ENCODE data around the gene ASAP2.

Gene ASAP2

GRCh38 chr2:9430316-9431293 is 224.0 kb downstream of the ASAP2 start:
- in situ Hi-C loops (cut with HindIII; ENCODE audit: low pct_ligation_motif_present, low sequenced_read_pairs): no loop called here
- DNase-seq: no peak
- H3K27ac ChIP-seq: peak overlapping the region; percentile 47
- TF ChIP-seq CTCF (IDR thresholded peaks at IDR 0.05; ENCODE audit: low read depth, low read length, missing control alignments): no peak
- H3K36me3 ChIP-seq (replicated peaks): peaks cover 15% of the 10 kb centered on the region
- no peaks in the 10 kb centered on the region for H3K27me3 ChIP-seq (replicated peaks)
- H3K4me3 ChIP-seq (ENCODE audit: low read depth, low read length): no peak overlapping the region

GRCh38 chr2:9434489-9434888 is 227.9 kb downstream of the ASAP2 start:
- in situ Hi-C loops (cut with HindIII; ENCODE audit: low pct_ligation_motif_present, low sequenced_read_pairs): no loop called here
- H3K27ac ChIP-seq: no peak overlapping the region
- DNase-seq: peak; percentile 75
- no peaks in the 10 kb centered on the region for H3K27me3 ChIP-seq (replicated peaks)
- no peak for TF ChIP-seq CTCF (IDR thresholded peaks at IDR 0.05; ENCODE audit: low read depth, low read length, missing control alignments)
- peaks cover 28% of the 10 kb centered on the region for H3K36me3 ChIP-seq (replicated peaks)
- no peak overlapping the region for H3K4me3 ChIP-seq (ENCODE audit: low read depth, low read length)

GRCh38 chr2:9439536-9439935 is 232.9 kb downstream of the ASAP2 start:
- H3K36me3 ChIP-seq (replicated peaks): peaks cover 36% of the 10 kb centered on the region
- peak overlapping the region; percentile 54 for H3K27ac ChIP-seq
- no peaks in the 10 kb centered on the region for H3K27me3 ChIP-seq (replicated peaks)
- TF ChIP-seq CTCF (IDR thresholded peaks at IDR 0.05; ENCODE audit: low read depth, low read length, missing control alignments): no peak
- DNase-seq: no peak
- H3K4me3 ChIP-seq (ENCODE audit: low read depth, low read length): no peak overlapping the region
- in situ Hi-C loops (cut with HindIII; ENCODE audit: low pct_ligation_motif_present, low sequenced_read_pairs): no loop called here

GRCh38 chr2:9440058-9440727 is 233.6 kb downstream of the ASAP2 start:
- in situ Hi-C loops (cut with HindIII; ENCODE audit: low pct_ligation_motif_present, low sequenced_read_pairs): no loop called here
- Histone ChIP-seq H3K4me3 (ENCODE audit: low read depth, low read length) (no peak overlapping the region), H3K36me3 (replicated peaks) (peaks cover 36% of the 10 kb centered on the region), H3K27ac (peak overlapping the region; percentile 54), H3K27me3 (replicated peaks) (no peaks in the 10 kb centered on the region)
- no peak for TF ChIP-seq CTCF (IDR thresholded peaks at IDR 0.05; ENCODE audit: low read depth, low read length, missing control alignments)
- no peak for DNase-seq

GRCh38 chr2:9441556-9441955 is 234.9 kb downstream of the ASAP2 start:
- Histone ChIP-seq H3K27ac (no peak overlapping the region), H3K36me3 (replicated peaks) (peaks cover 39% of the 10 kb centered on the region), H3K27me3 (replicated peaks) (no peaks in the 10 kb centered on the region), H3K4me3 (ENCODE audit: low read depth, low read length) (no peak overlapping the region)
- TF ChIP-seq CTCF (IDR thresholded peaks at IDR 0.05; ENCODE audit: low read depth, low read length, missing control alignments): no peak
- in situ Hi-C loops (cut with HindIII; ENCODE audit: low pct_ligation_motif_present, low sequenced_read_pairs): no loop called here
- DNase-seq: no peak

Data from brain microvascular endothelial cell (primary cell).